T-cell (primary cell): Measurements from ENCODE around the gene GLCCI1. TPM values are rescaled to one million over a fixed set of nuclear protein-coding genes. Genes with fewer than 3 reads are reported as not detected.

Experiments used
- ATAC-seq, 4 experiments: fragments of 200-7000 bp in 3 of 4; fragments of 150-1000 bp in 1 of 4; cut with Tn5 transposase; replicated peaks in 1 of 4; 1 replicate in 3 of 4; 2 replicates in 1 of 4; pipeline ENCODE4 v1.10.0; 2021; ENCODE audit warnings: moderate library complexity in 3 of 4, mild to moderate bottlenecking in 2 of 4, moderate number of reproducible peaks in 1 of 4
- CTCF ChIA-PET, 2 donors: fragments of 300-600 bp; sonication (Branson Sonifier 250); formaldehyde crosslinking; loops; one replicate each; lab custom pipeline; 2022; ENCODE audit warnings: antibody characterized with exemption in 2 of 2; lab: Charles Lee
- POLR2A ChIA-PET, 2 donors: fragments of 300-600 bp; sonication (Branson Sonifier 250); formaldehyde crosslinking; loops; one replicate each; lab custom pipeline; 2022; ENCODE audit warnings: antibody characterized with exemption in 2 of 2; lab: Charles Lee
- DNase-seq, 35 experiments: peaks; one replicate each; pipeline versions ENCODE4 v3.0.0 to v3.0.0-alpha.2; 2013 to 2023
- H3K27ac ChIP-seq: one replicate; pipeline ENCODE4 v1.5.1; 2013; ENCODE audit warnings: low read length
- H3K27me3 ChIP-seq, 2 experiments: replicated peaks in 1 of 2; 1 replicate in 1 of 2; 2 replicates in 1 of 2; pipeline versions ENCODE4 v1.6.1 to v1.7.0; 2013; ENCODE audit warnings: low read length in 1 of 2, mixed read lengths in 1 of 2; ENCODE audit not compliant: control insufficient read depth in 2 of 2, insufficient read depth in 2 of 2; ENCODE audit errors: extremely low read depth in 1 of 2
- H3K36me3 ChIP-seq, 2 donors: 1 replicate in 1 of 2; 2 replicates in 1 of 2; pipeline versions ENCODE4 v1.6.1 to v1.7.0; 2013; ENCODE audit warnings: low read length in 1 of 2; ENCODE audit not compliant: control insufficient read depth in 2 of 2, insufficient read depth in 1 of 2; ENCODE audit errors: extremely low read depth in 1 of 2
- H3K4me1 ChIP-seq, 2 experiments: 1 replicate in 1 of 2; 2 replicates in 1 of 2; pipeline versions ENCODE4 v1.6.1 to v1.7.0; 2013; ENCODE audit warnings: low read length in 2 of 2, mixed read lengths in 1 of 2; ENCODE audit not compliant: insufficient read depth in 2 of 2, control insufficient read depth in 1 of 2; ENCODE audit errors: extremely low read depth in 1 of 2
- H3K4me3 ChIP-seq, 2 donors: 1 replicate in 1 of 2; 2 replicates in 1 of 2; pipeline versions ENCODE4 v1.5.1 to v1.7.0; 2013; ENCODE audit warnings: mild to moderate bottlenecking in 2 of 2, low read length in 1 of 2, moderate library complexity in 1 of 2; ENCODE audit not compliant: control insufficient read depth in 1 of 2; ENCODE audit errors: extremely low read depth in 1 of 2
- H3K9me3 ChIP-seq: 2 replicates; pipeline ENCODE4 v1.7.0; 2013
- H3K27ac Mint-ChIP-seq, 2 donors: one replicate each; pipeline ENCODE4 v1.8.0; 2020 to 2021; ENCODE audit warnings: mild to moderate bottlenecking in 2 of 2, mixed read lengths in 2 of 2
- H3K27me3 Mint-ChIP-seq, 2 donors: one replicate each; pipeline ENCODE4 v1.8.0; 2021 to 2022; ENCODE audit warnings: mixed read lengths in 2 of 2
- H3K36me3 Mint-ChIP-seq: one replicate; pipeline ENCODE4 v1.8.0; 2021; ENCODE audit warnings: mixed read lengths
- H3K4me1 Mint-ChIP-seq, 3 donors: one replicate each; pipeline ENCODE4 v1.8.0; 2020 to 2022; ENCODE audit warnings: mixed read lengths in 3 of 3, mild to moderate bottlenecking in 1 of 3
- H3K4me3 Mint-ChIP-seq, 3 donors: one replicate each; pipeline ENCODE4 v1.8.0; 2020 to 2022; ENCODE audit warnings: mild to moderate bottlenecking in 3 of 3, mixed read lengths in 3 of 3, moderate library complexity in 3 of 3
- H3K9me3 Mint-ChIP-seq, 3 donors: one replicate each; pipeline ENCODE4 v1.8.0; 2020 to 2022; ENCODE audit warnings: mixed read lengths in 3 of 3
- WGBS: methylation state at CpG from one replicate; pipeline ENCODE4 v1.1.5; 2013; ENCODE audit warnings: missing lambda C conversion rate; ENCODE audit not compliant: insufficient coverage; 5-methylcytosine and 5-hydroxymethylcytosine counted together
- total RNA-seq, 35 experiments: library from RNA in 6 of 35; stranded (reverse) in 6 of 35; fragments of 120-200 nt in 1 of 35; gene quantifications; one replicate each; pipeline versions ENCODE4 v1.2.1 to v1.2.4 and lab custom pipeline; 2013 to 2026

The GLCCI1 gene
- total RNA-seq (10 to 100 TPM; 30.6 to 51.5 (median 38.0) TPM), total RNA-seq (lab: John Stamatoyannopoulos, UW) (8.2 to 56.1 (median 32.9) reads per million in 29 experiments)
- total RNA-seq (2013) = 50.2 TPM

GRCh38 chr7:7968544-7969305 lies at the start of gene GLCCI1:
GLCCI1 (plus strand) TSS chr7:7968796; CDS start chr7:7969351, 555 bp downstream.
- no peaks in the 10 kb centered on the region for H3K27me3 ChIP-seq
- H3K27ac ChIP-seq = peak within 1 kb of the TSS; percentile 82
- no peaks in the 10 kb centered on the region for H3K9me3 ChIP-seq
- no peaks in the 10 kb centered on the region for H3K36me3 ChIP-seq
- ATAC-seq = peak; percentile 88 to 90 (median 89)
- H3K4me1 ChIP-seq = peaks cover 8 to 53% of the 10 kb centered on the region in 2 experiments
- peak; percentile 92 to 98 (median 96) for DNase-seq
- WGBS = 0% methylated on average over 54 of the region's 77 CpGs
- Mint-ChIP-seq H3K4me3 (peak within 1 kb of the TSS in 2 of 3 donors; percentile 89 to 92), H3K36me3 (no peaks in the 10 kb centered on the region), H3K9me3 (no peaks in the 10 kb centered on the region), H3K4me1 (peaks cover 26 to 33% (median 33%) of the 10 kb centered on the region in 3 donors), H3K27me3 (no peaks in the 10 kb centered on the region), H3K27ac (peak within 1 kb of the TSS; percentile 90 to 92)
- ChIA-PET CTCF (interaction anchor here in 1 of 2 donors (1.1 to 1.5 kb wide), 3 partner anchors 9 to 288 kb away, joined by 3 to 4 read pairs (median 3); no protein-coding TSS in a partner anchor), POLR2A (interaction anchor here in 1 of 2 donors (1.4 to 1.9 kb wide), 2 partner anchors 22 to 24 kb away, joined by 8 to 11 read pairs; no protein-coding TSS in a partner anchor)
- H3K4me3 ChIP-seq = peak within 1 kb of the TSS; percentile 86 to 98

- no peaks in the 10 kb centered on the region for H3K27me3 ChIP-seq
- no peaks in the 10 kb centered on the region for H3K36me3 ChIP-seq
- H3K9me3 ChIP-seq = no peaks in the 10 kb centered on the region
- peaks cover 0 to 10% of the 10 kb centered on the region in 2 experiments for H3K4me1 ChIP-seq
- no peak overlapping the region for H3K27ac Mint-ChIP-seq
- H3K27me3 Mint-ChIP-seq = no peaks in the 10 kb centered on the region
- H3K4me3 ChIP-seq = no peak overlapping the region
- CTCF ChIA-PET = interaction anchor here (0.7 to 1.1 kb wide), 3 partner anchors 11 to 35 kb away, joined by 3 to 5 read pairs (median 3); no protein-coding TSS in a partner anchor
- POLR2A ChIA-PET = interaction anchor here in 1 of 2 donors (0.6 kb wide), 1 partner anchor 214 kb away, joined by 4 read pairs; no protein-coding TSS in a partner anchor
- H3K36me3 Mint-ChIP-seq = peaks cover 8% of the 10 kb centered on the region
- no CpG with 5 or more reads among the region's 2 CpGs for WGBS
- H3K4me1 Mint-ChIP-seq = peaks cover 26 to 42% (median 32%) of the 10 kb centered on the region in 3 donors
- ATAC-seq (no peak), DNase-seq (no peak)
- no peaks in the 10 kb centered on the region for H3K9me3 Mint-ChIP-seq
- no peak overlapping the region for H3K27ac ChIP-seq
- no peak overlapping the region for H3K4me3 Mint-ChIP-seq
Measured at GRCh38 chr7:7919449-7919945, 49.1 kb upstream of the GLCCI1 start.

GRCh38 chr7:7920056-7920455 lies 48.5 kb upstream of the GLCCI1 start:
- ChIA-PET CTCF (interaction anchor here in 1 of 2 donors (1.1 kb wide), 1 partner anchor 10 kb away, joined by 3 read pairs; no protein-coding TSS in a partner anchor), POLR2A (interaction anchor here in 1 of 2 donors (0.9 kb wide), 1 partner anchor 99 kb away, joined by 3 read pairs; no protein-coding TSS in a partner anchor)
- no peaks in the 10 kb centered on the region for H3K27me3 Mint-ChIP-seq
- no peak for ATAC-seq
- no peak overlapping the region for H3K27ac Mint-ChIP-seq
- Histone ChIP-seq H3K36me3 (no peaks in the 10 kb centered on the region), H3K4me1 (peaks cover 0 to 10% of the 10 kb centered on the region in 2 experiments), H3K27ac (peak overlapping the region; percentile 36), H3K4me3 (peak overlapping the region in 1 of 2 donors; percentile 0), H3K9me3 (no peaks in the 10 kb centered on the region), H3K27me3 (no peaks in the 10 kb centered on the region)
- DNase-seq = no peak
- peaks cover 30 to 45% (median 34%) of the 10 kb centered on the region in 3 donors for H3K4me1 Mint-ChIP-seq
- H3K4me3 Mint-ChIP-seq = peak overlapping the region in 2 of 3 donors; percentile 35 to 54
- H3K36me3 Mint-ChIP-seq = peaks cover 8% of the 10 kb centered on the region
- WGBS = no CpG with 5 or more reads among the region's 2 CpGs
- H3K9me3 Mint-ChIP-seq = no peaks in the 10 kb centered on the region

- peak overlapping the region; percentile 35 to 69 (median 54) for H3K4me3 Mint-ChIP-seq
- peaks cover 30 to 45% (median 34%) of the 10 kb centered on the region in 3 donors for H3K4me1 Mint-ChIP-seq
- H3K36me3 ChIP-seq = no peaks in the 10 kb centered on the region
- H3K27me3 ChIP-seq = no peaks in the 10 kb centered on the region
- peaks cover 8% of the 10 kb centered on the region for H3K36me3 Mint-ChIP-seq
- peak in 2 of 35 experiments; percentile 2 to 48 for DNase-seq
- H3K27me3 Mint-ChIP-seq = no peaks in the 10 kb centered on the region
- H3K9me3 Mint-ChIP-seq = no peaks in the 10 kb centered on the region
- ChIA-PET CTCF (interaction anchor here in 1 of 2 donors (0.7 to 1.1 kb wide), 2 partner anchors 10 to 285 kb away, joined by 3 to 4 read pairs; no protein-coding TSS in a partner anchor), POLR2A (interaction anchor here in 1 of 2 donors (0.9 kb wide), 1 partner anchor 99 kb away, joined by 3 read pairs; no protein-coding TSS in a partner anchor)
- H3K4me3 ChIP-seq = peak overlapping the region; percentile 0 to 23
- WGBS = no CpG with 5 or more reads among the region's 3 CpGs
- ATAC-seq = peak in 2 of 4 experiments; percentile 48 to 82
- H3K27ac Mint-ChIP-seq = peak overlapping the region; percentile 30 to 47
- H3K4me1 ChIP-seq = peaks cover 0 to 10% of the 10 kb centered on the region in 2 experiments
- H3K9me3 ChIP-seq = no peaks in the 10 kb centered on the region
- H3K27ac ChIP-seq = peak overlapping the region; percentile 36
Measured at GRCh38 chr7:7920481-7920880, 48.1 kb upstream of the GLCCI1 start.

GRCh38 chr7:7921830-7922229 lies 46.8 kb upstream of the GLCCI1 start:
- no peaks in the 10 kb centered on the region for H3K9me3 ChIP-seq
- ChIA-PET CTCF (no interaction called here), POLR2A (interaction anchor here in 1 of 2 donors (0.6 kb wide), 1 partner anchor 289 kb away, joined by 3 read pairs; no protein-coding TSS in a partner anchor)
- Mint-ChIP-seq H3K4me1 (peaks cover 30 to 45% (median 34%) of the 10 kb centered on the region in 3 donors), H3K36me3 (no peaks in the 10 kb centered on the region), H3K9me3 (no peaks in the 10 kb centered on the region), H3K4me3 (no peak overlapping the region), H3K27me3 (no peaks in the 10 kb centered on the region), H3K27ac (no peak overlapping the region)
- peaks cover 0 to 10% of the 10 kb centered on the region in 2 experiments for H3K4me1 ChIP-seq
- H3K36me3 ChIP-seq = no peaks in the 10 kb centered on the region
- DNase-seq (no peak), ATAC-seq (no peak)
- no peak overlapping the region for H3K4me3 ChIP-seq
- no peak overlapping the region for H3K27ac ChIP-seq
- H3K27me3 ChIP-seq = no peaks in the 10 kb centered on the region
